AG10803 (cell line): ENCODE results near the gene KDM2A.
"Not testable (repeated sequence)": the region's sequence is repeated elsewhere in the genome, so short reads cannot be mapped to it uniquely, and the experiment has no call there.

Experiments
- DNase-seq: peaks from one replicate; pipeline ENCODE4 v3.0.0; 2010; ENCODE audit warnings: low read depth
- H3K4me3 ChIP-seq: 2 replicates; pipeline ENCODE4 v1.5.1; 2011; ENCODE audit warnings: mild to moderate bottlenecking, low read length, control low read depth
- CTCF ChIP-seq: conservative IDR thresholded peaks from 2 replicates; pipeline ENCODE4 v1.5.1; 2011; ENCODE audit warnings: mild to moderate bottlenecking, low read length, control low read depth, inconsistent platforms

The KDM2A gene

GRCh38 chr11:67117672-67118180, 1.3 kb upstream of the KDM2A start:
- TF ChIP-seq CTCF: no peak
- peak; percentile 23 for DNase-seq
- no peak overlapping the region for H3K4me3 ChIP-seq

- peak overlapping the region; percentile 45 for H3K4me3 ChIP-seq
- peak; percentile 27 for DNase-seq
- TF ChIP-seq CTCF: no peak
Observed at GRCh38 chr11:67118181-67118766, 789 bp upstream of the KDM2A start.

DNA sequence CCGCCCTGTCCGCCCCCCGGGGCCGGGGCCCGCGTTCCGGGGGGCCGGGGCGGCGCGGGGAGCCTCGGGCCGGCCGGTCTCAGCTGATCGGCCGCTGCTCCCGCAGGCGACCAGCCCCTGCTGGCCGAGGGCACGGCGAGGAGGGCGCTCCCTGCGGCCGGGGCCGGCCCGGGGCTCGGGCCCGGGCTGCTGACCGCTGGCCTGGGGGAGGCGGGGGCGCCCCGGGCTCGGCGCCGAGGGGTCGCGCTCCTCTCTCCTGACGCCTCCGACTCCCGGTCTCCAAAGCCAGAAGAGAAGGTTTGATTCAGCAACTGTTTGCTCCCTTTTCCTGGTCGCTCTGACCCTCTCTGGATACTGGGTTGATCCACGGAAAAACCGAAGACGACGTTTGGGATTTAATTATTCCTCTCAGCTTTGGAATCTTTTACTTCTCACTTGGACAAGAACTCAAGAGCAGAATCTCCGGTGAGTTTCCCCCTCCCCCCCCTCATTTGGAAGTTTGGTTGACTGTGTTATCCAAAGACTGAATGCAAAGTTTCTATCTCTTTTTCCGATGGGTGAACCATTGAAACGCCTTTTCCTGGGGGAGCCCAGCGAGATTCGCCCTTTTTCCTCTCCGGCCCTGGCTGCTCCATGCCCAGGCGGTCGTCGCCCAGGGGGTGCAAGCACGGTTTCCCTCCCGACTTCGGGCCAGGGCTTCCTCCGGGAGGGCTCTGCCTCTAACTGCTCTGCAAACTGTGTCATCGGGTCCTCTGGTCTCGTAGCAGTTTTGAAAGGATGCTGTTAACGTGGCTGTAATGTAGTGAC, 725 bp downstream of the KDM2A start:
- no peak for TF ChIP-seq CTCF
- H3K4me3 ChIP-seq: peak overlapping the region; percentile 96
- DNase-seq: no peak

DNA sequence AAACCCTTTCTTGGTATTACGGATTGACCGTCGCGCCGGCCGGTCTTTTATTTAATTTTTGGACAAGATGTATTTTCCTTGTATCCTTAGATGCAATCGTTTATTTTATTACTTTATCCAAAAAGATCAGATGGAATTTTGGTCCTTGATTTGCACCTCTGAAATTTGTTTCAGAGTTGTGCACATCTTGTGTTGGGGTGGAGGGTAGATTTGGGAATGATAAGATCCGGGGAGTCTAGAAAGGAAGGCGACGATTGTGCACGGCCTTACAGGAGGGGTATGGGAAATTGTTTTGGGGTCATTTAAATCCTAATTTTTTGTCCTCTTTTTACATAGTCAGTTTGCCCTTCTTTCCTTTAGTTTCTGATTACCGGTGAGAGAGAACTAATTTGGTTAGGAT, 1.4 kb downstream of the KDM2A start:
- peak overlapping the region; percentile 96 for H3K4me3 ChIP-seq
- no peak for DNase-seq
- no peak for TF ChIP-seq CTCF

DNA sequence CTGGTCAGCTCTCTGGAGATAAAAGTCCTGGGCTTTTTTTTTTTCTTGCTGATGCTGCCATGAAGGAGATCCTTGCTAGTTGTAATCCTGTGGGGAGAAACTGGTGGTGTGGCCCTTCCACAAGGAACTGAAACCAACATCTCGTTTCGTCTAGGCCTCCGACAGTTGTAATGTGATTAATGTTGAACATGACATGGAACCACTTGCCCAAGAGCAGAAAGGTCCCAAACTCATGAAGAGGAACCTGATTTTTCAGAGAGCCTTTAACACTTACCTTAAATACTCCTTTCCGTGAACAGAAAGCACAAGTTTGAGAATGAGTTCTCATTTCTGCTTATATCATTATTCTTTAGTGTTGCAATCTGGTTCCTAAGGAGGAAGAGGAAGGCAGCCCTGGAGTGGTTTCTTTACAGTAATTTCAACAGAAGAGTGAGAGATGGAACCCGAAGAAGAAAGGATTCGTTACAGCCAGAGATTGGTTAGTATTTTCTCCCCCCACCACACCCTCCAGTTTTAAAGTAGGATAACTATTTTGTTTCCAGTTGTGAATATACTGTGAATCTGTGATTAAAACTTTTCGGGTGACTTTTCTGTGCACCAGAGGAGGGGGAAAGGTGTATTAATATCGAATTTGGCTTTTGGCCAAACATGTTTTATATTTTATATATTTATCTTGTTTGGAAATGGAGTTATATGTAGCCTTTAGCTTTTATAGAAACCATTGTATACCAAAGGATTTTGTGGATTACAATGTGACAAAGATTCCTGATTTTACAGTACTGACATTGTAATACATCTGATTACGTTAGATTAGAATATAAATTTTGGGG, 2.0 kb downstream of the KDM2A start:
- no peak for TF ChIP-seq CTCF
- H3K4me3 ChIP-seq: peak overlapping the region; percentile 96
- peak; percentile 34 for DNase-seq

DNA sequence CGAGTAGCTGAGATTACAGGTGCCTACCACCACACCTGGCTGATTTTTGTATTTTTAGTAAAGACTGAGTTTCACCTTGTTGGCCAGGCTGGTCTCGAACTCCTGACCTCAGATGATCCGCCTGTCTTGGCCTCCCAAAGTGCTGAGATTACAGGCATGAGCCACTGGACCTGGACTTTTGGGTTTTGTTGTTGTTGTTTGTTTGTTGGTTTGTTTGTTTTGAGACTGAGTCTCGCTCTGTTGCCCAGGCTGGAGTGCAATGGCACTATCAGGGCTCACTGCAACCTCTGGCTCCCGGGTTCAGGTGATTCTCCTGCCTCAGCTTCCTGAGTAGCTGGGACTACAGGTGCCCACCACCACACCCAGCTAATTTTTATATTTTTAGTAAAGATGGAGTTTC, 4.7 kb downstream of the KDM2A start:
- not testable (repeated sequence) for DNase-seq, H3K4me3 ChIP-seq

- not testable (repeated sequence) for DNase-seq, H3K4me3 ChIP-seq
Observed at GRCh38 chr11:67126243-67126642, 7.2 kb downstream of the KDM2A start.
